ENCODE data around the gene RXRA.

- no peak for TF ChIP-seq POLR2A (IDR thresholded peaks at IDR 0.05)
- no peak for TF ChIP-seq CTCF (IDR thresholded peaks at IDR 0.05)
Measured at GRCh38 chr9:134376386-134377142, 50.3 kb downstream of the RXRA start.

All from vagina (tissue), 2 donors.